ENCODE data around the gene NIPSNAP2.

The NIPSNAP2 gene

GRCh38 chr7:55983537-55983936, 19.2 kb downstream of the NIPSNAP2 start:
- TF ChIP-seq CTCF (IDR thresholded peaks at IDR 0.05; ENCODE audit: low read depth, low read length, poor library complexity, severe bottlenecking) (no peak), EZH2phosphoT487 (IDR thresholded peaks at IDR 0.05; ENCODE audit: borderline replicate concordance, low read length) (no peak)
- H3K4me2 ChIP-seq (ENCODE audit: low read length): no peak overlapping the region
- H3K9me3 ChIP-seq (ENCODE audit: control insufficient read depth, insufficient read depth, low read length): no peaks in the 10 kb centered on the region
- no peaks in the 10 kb centered on the region for H3K27me3 ChIP-seq (ENCODE audit: control insufficient read depth, low read length)
- H3K79me2 ChIP-seq (ENCODE audit: control insufficient read depth, low read length): no peaks in the 10 kb centered on the region
- no peaks in the 10 kb centered on the region for H4K20me1 ChIP-seq (ENCODE audit: control insufficient read depth, insufficient read depth, low read depth, low read length)
- H3F3A ChIP-seq (ENCODE audit: control insufficient read depth, insufficient read depth): no peaks in the 10 kb centered on the region
- H3K9me2 ChIP-seq (replicated peaks; ENCODE audit: control insufficient read depth, low read length): no peaks in the 10 kb centered on the region
- no peak overlapping the region for H3K27ac ChIP-seq (ENCODE audit: low read depth, low read length)
- H3K36me3 ChIP-seq (ENCODE audit: control insufficient read depth, low read length): peaks cover 60% of the 10 kb centered on the region
- no peak overlapping the region for H3K4me3 ChIP-seq (ENCODE audit: low read length)
- H3K4me1 ChIP-seq (ENCODE audit: control insufficient read depth, low read length): no peaks in the 10 kb centered on the region

GRCh38 chr7:55992346-55992745, 28.0 kb downstream of the NIPSNAP2 start:
- no peaks in the 10 kb centered on the region for H3K4me1 ChIP-seq (ENCODE audit: control insufficient read depth, low read length)
- no peak overlapping the region for H3K27ac ChIP-seq (ENCODE audit: low read depth, low read length)
- no peaks in the 10 kb centered on the region for H3K79me2 ChIP-seq (ENCODE audit: control insufficient read depth, low read length)
- no peaks in the 10 kb centered on the region for H4K20me1 ChIP-seq (ENCODE audit: control insufficient read depth, insufficient read depth, low read depth, low read length)
- H3K4me3 ChIP-seq (ENCODE audit: low read length): no peak overlapping the region
- H3K36me3 ChIP-seq (ENCODE audit: control insufficient read depth, low read length): peaks cover 5% of the 10 kb centered on the region; the same call in 1 of the 2 replicates
- no peaks in the 10 kb centered on the region for H3F3A ChIP-seq (ENCODE audit: control insufficient read depth, insufficient read depth)
- no peak for TF ChIP-seq CTCF (IDR thresholded peaks at IDR 0.05; ENCODE audit: low read depth, low read length, poor library complexity, severe bottlenecking)
- no peak for TF ChIP-seq EZH2phosphoT487 (IDR thresholded peaks at IDR 0.05; ENCODE audit: borderline replicate concordance, low read length)
- H3K4me2 ChIP-seq (ENCODE audit: low read length): no peak overlapping the region
- no peaks in the 10 kb centered on the region for H3K9me3 ChIP-seq (ENCODE audit: control insufficient read depth, insufficient read depth, low read length)
- no peaks in the 10 kb centered on the region for H3K9me2 ChIP-seq (replicated peaks; ENCODE audit: control insufficient read depth, low read length)
- no peaks in the 10 kb centered on the region for H3K27me3 ChIP-seq (ENCODE audit: control insufficient read depth, low read length)

- Histone ChIP-seq H3K9me3 (ENCODE audit: control insufficient read depth, insufficient read depth, low read length) (no peaks in the 10 kb centered on the region), H3K27me3 (ENCODE audit: control insufficient read depth, low read length) (no peaks in the 10 kb centered on the region), H3K9me2 (replicated peaks; ENCODE audit: control insufficient read depth, low read length) (no peaks in the 10 kb centered on the region), H3K36me3 (ENCODE audit: control insufficient read depth, low read length) (peaks cover 12% of the 10 kb centered on the region; the same call in 1 of the 2 replicates), H3K4me2 (ENCODE audit: low read length) (no peak overlapping the region), H3F3A (ENCODE audit: control insufficient read depth, insufficient read depth) (0 out of 2 replicates have a peak, but pooled peaks cover 2% of the 10 kb centered on the region), H3K79me2 (ENCODE audit: control insufficient read depth, low read length) (no peaks in the 10 kb centered on the region), H3K27ac (ENCODE audit: low read depth, low read length) (no peak overlapping the region), H4K20me1 (ENCODE audit: control insufficient read depth, insufficient read depth, low read depth, low read length) (no peaks in the 10 kb centered on the region), H3K4me3 (ENCODE audit: low read length) (no peak overlapping the region), H3K4me1 (ENCODE audit: control insufficient read depth, low read length) (no peaks in the 10 kb centered on the region)
- no peak for TF ChIP-seq CTCF (IDR thresholded peaks at IDR 0.05; ENCODE audit: low read depth, low read length, poor library complexity, severe bottlenecking)
- no peak for TF ChIP-seq EZH2phosphoT487 (IDR thresholded peaks at IDR 0.05; ENCODE audit: borderline replicate concordance, low read length)
Observed at GRCh38 chr7:55996856-55997500, 32.6 kb downstream of the NIPSNAP2 start.

Measured in DOHH2 (cell line).